ENCODE data around the gene PPT2.
A peak's percentile ranks its signal among the peaks of the same experiment; 100 is the strongest.

The PPT2 gene

DNA sequence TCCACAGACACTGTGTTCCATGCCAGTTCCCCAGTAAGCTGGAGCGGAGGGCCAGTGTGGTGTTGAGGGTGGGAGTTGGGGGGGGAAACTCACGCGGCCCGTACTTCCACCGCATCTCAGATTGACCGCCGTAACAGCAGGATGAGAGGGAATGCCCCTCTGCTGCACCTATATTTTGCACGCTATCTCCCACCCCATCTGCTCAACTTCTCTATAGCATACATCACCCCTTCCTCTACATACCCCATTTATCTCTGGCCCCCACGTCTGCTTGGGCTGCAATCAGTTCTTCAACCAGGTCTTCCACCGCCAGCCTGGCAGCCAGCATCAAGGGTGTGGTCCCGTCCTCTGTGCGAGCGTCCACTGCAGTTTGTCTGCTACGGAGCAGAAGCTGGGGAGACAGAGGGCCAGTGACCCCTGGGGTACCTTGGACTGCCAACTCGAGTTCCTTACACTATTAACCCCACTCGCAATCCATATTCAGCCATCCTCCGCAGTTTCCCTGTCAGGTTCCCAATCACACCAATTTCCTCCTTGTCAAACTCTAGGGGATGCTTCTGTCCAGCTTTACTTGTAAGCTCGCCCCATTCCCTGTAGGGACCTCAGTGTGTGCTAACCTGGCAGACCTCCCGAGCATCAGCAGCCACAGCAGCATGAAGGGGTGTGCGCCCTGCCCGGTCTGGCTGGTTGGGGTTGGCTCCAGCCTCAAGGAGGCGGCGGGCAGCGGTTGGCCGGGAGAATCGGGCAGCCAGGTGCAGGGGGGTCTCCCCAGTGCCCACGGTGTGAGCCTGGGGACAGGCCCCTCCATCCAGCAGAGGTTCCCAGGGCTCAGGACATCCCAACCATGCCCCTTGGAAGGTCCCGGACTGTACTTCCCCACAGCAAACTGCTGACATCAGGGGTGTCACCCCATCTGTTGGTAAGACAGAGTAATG, 43.0 kb downstream of the PPT2 start:
- peak overlapping the region; percentile 93; the same call in 1 of the 2 replicates for H3K9ac ChIP-seq
- no peaks in the 10 kb centered on the region for H4K20me1 ChIP-seq (ENCODE audit: insufficient read depth)
- peak overlapping the region; percentile 97 for H3K4me2 ChIP-seq
- peak overlapping the region; percentile 86 for H3K27ac ChIP-seq
- H3K27me3 ChIP-seq (ENCODE audit: insufficient read depth, low read depth) = no peaks in the 10 kb centered on the region
- no peaks in the 10 kb centered on the region for H3K36me3 ChIP-seq (ENCODE audit: insufficient read depth)
- no peaks in the 10 kb centered on the region for H3K79me2 ChIP-seq (ENCODE audit: insufficient read depth, low read depth)
- TF ChIP-seq, protein P1, sequence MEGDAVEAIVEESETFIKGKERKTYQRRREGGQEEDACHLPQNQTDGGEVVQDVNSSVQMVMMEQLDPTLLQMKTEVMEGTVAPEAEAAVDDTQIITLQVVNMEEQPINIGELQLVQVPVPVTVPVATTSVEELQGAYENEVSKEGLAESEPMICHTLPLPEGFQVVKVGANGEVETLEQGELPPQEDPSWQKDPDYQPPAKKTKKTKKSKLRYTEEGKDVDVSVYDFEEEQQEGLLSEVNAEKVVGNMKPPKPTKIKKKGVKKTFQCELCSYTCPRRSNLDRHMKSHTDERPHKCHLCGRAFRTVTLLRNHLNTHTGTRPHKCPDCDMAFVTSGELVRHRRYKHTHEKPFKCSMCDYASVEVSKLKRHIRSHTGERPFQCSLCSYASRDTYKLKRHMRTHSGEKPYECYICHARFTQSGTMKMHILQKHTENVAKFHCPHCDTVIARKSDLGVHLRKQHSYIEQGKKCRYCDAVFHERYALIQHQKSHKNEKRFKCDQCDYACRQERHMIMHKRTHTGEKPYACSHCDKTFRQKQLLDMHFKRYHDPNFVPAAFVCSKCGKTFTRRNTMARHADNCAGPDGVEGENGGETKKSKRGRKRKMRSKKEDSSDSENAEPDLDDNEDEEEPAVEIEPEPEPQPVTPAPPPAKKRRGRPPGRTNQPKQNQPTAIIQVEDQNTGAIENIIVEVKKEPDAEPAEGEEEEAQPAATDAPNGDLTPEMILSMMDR (conservative IDR thresholded peaks at IDR 0.05; ENCODE audit: low read depth, low read length) = no peak
- H2AFZ ChIP-seq (ENCODE audit: low read depth) = peak overlapping the region; percentile 77; the same call in 1 of the 2 replicates
- no peak overlapping the region for H3K4me3 ChIP-seq (IDR thresholded peaks at IDR 0.05; ENCODE audit: insufficient read depth, low read depth, low read length)
- H3K4me1 ChIP-seq (ENCODE audit: low read depth, poor library complexity, severe bottlenecking) = peaks cover 46% of the 10 kb centered on the region

DNA sequence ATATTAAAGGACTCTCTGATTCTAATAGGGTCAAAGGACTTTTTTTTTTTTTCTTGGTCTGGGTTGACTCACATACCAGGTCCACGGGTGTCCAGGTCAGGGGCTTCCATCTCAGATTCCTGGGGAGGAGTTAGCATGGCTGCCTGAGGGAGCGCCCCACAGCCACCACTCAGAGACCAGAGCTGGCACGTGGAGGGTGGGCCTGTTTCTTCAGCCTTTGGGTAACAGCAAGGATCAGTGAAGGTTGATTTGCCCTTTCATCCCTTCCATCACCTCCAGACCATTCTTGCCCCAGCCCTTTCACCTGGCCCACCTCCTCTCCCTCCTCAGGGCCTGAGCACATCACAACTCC, 44.4 kb downstream of the PPT2 start:
- no peak overlapping the region for H3K4me3 ChIP-seq (IDR thresholded peaks at IDR 0.05; ENCODE audit: insufficient read depth, low read depth, low read length)
- TF ChIP-seq, protein P1 (conservative IDR thresholded peaks at IDR 0.05; ENCODE audit: low read depth, low read length) = no peak
- H3K27ac ChIP-seq = no peak overlapping the region
- H3K36me3 ChIP-seq (ENCODE audit: insufficient read depth) = no peaks in the 10 kb centered on the region
- no peak overlapping the region for H3K4me2 ChIP-seq
- H3K4me1 ChIP-seq (ENCODE audit: low read depth, poor library complexity, severe bottlenecking) = peaks cover 32% of the 10 kb centered on the region
- no peak overlapping the region for H2AFZ ChIP-seq (ENCODE audit: low read depth)
- H3K9ac ChIP-seq = no peak overlapping the region
- no peaks in the 10 kb centered on the region for H3K79me2 ChIP-seq (ENCODE audit: insufficient read depth, low read depth)
- H3K27me3 ChIP-seq (ENCODE audit: insufficient read depth, low read depth) = no peaks in the 10 kb centered on the region
- H4K20me1 ChIP-seq (ENCODE audit: insufficient read depth) = no peaks in the 10 kb centered on the region

DNA sequence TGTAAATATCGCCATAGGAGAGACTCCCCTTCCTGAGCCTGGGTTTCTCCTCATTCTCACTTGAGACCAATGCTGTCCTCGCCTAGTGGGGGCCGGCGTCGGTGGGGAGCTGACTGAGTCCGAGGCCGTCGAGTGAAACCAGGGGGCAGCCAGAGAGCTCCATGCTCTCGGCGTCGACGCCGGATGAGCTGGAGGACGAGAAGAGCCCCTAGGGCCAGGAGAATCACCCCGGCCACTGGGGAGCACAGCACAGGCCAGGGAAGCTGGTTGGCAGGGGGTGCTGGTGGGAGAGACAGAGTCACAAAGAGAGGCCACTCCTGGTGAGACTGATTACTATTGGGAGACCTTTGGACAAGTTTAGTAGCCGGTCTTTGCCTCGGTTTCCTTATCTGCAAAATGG, 44.9 kb downstream of the PPT2 start:
- peaks cover 26% of the 10 kb centered on the region for H3K4me1 ChIP-seq (ENCODE audit: low read depth, poor library complexity, severe bottlenecking)
- H4K20me1 ChIP-seq (ENCODE audit: insufficient read depth) = no peaks in the 10 kb centered on the region
- H3K4me2 ChIP-seq = no peak overlapping the region

GRCh38 chr6:32200711-32201475, 47.0 kb downstream of the PPT2 start:
- Histone ChIP-seq H4K20me1 (ENCODE audit: insufficient read depth) (no peaks in the 10 kb centered on the region), H3K9ac (no peak overlapping the region), H3K4me2 (no peak overlapping the region), H2AFZ (ENCODE audit: low read depth) (no peak overlapping the region), H3K79me2 (ENCODE audit: insufficient read depth, low read depth) (no peaks in the 10 kb centered on the region), H3K4me1 (ENCODE audit: low read depth, poor library complexity, severe bottlenecking) (peaks cover 13% of the 10 kb centered on the region), H3K4me3 (IDR thresholded peaks at IDR 0.05; ENCODE audit: insufficient read depth, low read depth, low read length) (no peak overlapping the region), H3K27ac (no peak overlapping the region), H3K36me3 (ENCODE audit: insufficient read depth) (no peaks in the 10 kb centered on the region), H3K27me3 (ENCODE audit: insufficient read depth, low read depth) (no peaks in the 10 kb centered on the region)
- TF ChIP-seq, protein P1 (conservative IDR thresholded peaks at IDR 0.05; ENCODE audit: low read depth, low read length) = no peak

More for the DNA sequence above, 44.9 kb downstream of the PPT2 start:
- no peak overlapping the region for H3K9ac ChIP-seq
- no peak overlapping the region for H3K27ac ChIP-seq
- H3K27me3 ChIP-seq (ENCODE audit: insufficient read depth, low read depth) = no peaks in the 10 kb centered on the region
- TF ChIP-seq, protein P1 (conservative IDR thresholded peaks at IDR 0.05; ENCODE audit: low read depth, low read length) = no peak
- H3K36me3 ChIP-seq (ENCODE audit: insufficient read depth) = no peaks in the 10 kb centered on the region
- H3K79me2 ChIP-seq (ENCODE audit: insufficient read depth, low read depth) = no peaks in the 10 kb centered on the region
- H2AFZ ChIP-seq (ENCODE audit: low read depth) = no peak overlapping the region
- no peak overlapping the region for H3K4me3 ChIP-seq (IDR thresholded peaks at IDR 0.05; ENCODE audit: insufficient read depth, low read depth, low read length)

Data from KMS-11 (cell line).